ENCODE results near the gene OLFML2A. TPM values are rescaled to one million over a fixed set of nuclear protein-coding genes. Genes with fewer than 3 reads are reported as not detected.

The OLFML2A gene
- total and polyA plus RNA-seq, 3 experiments from 2014 or later = not detected

DNA sequence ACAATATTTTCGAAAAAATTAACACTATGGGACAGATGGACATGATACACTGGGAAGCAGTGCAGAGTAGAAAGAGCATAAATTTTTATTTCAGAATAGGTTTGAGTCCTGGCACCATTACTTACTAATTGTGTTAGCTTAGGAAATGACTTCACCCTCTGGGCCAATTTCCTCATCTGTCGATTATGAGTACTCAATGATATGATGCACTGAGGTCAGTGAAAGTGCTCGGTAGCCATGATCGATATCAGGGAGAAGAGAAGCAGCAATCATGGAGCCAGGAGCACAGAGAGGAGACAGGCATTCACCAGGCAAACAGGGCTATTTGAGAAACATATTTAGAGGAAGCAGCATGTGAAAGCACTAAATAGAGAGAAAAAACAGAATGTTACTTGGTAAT lies 35.3 kb upstream of the OLFML2A start:
- Mint-ChIP-seq H3K36me3 (no peaks in the 10 kb centered on the region), H3K4me3 (no peak overlapping the region), H3K4me1 (no peaks in the 10 kb centered on the region), H3K9me3 (no peaks in the 10 kb centered on the region), H3K27ac (no peak overlapping the region), H3K27me3 (peaks cover 2 to 24% of the 10 kb centered on the region in 2 donors)
- H3K36me3 ChIP-seq (ENCODE audit: insufficient read depth, low read length) = no peaks in the 10 kb centered on the region
- no peak overlapping the region for H3K4me3 ChIP-seq (ENCODE audit: low read length)
- H3K27me3 ChIP-seq (ENCODE audit: insufficient read depth, low read length, poor library complexity, severe bottlenecking) = no peaks in the 10 kb centered on the region
- CTCF ChIA-PET = no interaction called here
- no peaks in the 10 kb centered on the region for H3K9me3 ChIP-seq (ENCODE audit: low read length)
- DNase-seq = no peak
- H3K27ac ChIP-seq (ENCODE audit: low read depth, low read length) = peak overlapping the region; percentile 25
- POLR2A ChIA-PET = no interaction called here
- H3K4me1 ChIP-seq (ENCODE audit: insufficient read depth, low read length) = no peaks in the 10 kb centered on the region

DNA sequence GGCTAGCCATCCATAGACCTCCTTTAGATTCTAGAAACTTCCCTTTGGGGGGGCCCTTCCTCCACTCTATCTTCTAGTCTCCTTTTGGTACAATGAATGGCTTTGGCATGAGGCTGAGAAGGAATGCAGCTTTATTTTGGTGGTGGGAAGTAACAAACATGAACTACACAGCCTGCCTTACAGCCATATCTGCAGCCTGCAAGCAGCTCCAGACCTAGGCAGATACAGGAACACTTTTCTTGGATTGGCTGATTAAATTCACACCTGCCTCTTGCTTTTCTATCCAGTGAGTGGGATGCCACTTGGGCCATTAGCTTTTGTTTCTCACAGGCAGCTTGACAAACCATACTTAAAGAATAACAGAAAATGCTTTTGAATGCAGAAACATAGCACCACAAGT lies 34.0 kb upstream of the OLFML2A start:
- H3K4me1 Mint-ChIP-seq = no peaks in the 10 kb centered on the region

DNA sequence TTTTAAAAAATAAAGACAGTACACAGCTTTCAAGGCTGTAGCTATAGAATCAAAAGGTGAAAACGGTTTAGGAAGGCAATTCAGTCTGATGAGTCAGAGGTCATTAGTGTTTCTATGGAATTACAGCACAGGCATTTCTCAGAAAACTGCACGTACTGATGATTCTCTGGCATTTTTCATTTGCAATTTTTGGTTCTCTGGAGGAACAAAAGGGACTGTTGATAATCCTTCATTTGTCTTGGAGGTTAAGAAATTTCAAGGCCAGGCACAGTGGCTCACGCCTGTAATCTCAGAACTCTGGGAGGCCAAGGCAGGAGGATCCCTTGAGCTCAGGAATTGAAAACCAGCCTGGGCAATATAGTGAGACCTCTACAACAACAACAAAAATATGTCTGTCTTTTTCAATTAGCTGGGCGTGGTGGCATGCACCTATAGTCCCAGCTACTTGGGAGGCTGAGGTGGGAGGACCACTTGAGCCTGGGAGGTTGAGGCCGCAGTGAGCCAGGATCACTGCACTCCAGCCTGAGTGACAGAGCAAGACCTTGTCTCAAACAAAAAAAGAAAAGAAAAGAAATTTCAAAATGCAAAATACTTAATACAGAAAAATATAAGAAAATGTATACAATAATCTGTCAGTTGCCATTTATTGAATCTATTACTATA lies 33.1 kb upstream of the OLFML2A start:
- H3K4me1 Mint-ChIP-seq = no peaks in the 10 kb centered on the region
- no peak overlapping the region for H3K4me3 Mint-ChIP-seq
- peaks cover 0 to 29% of the 10 kb centered on the region in 2 donors for H3K27me3 Mint-ChIP-seq
- no peak overlapping the region for H3K4me3 ChIP-seq (ENCODE audit: low read length)
- POLR2A ChIA-PET = no interaction called here
- H3K36me3 ChIP-seq (ENCODE audit: insufficient read depth, low read length) = no peaks in the 10 kb centered on the region
- H3K27ac Mint-ChIP-seq = no peak overlapping the region
- no peaks in the 10 kb centered on the region for H3K9me3 Mint-ChIP-seq
- peak overlapping the region; percentile 58 for H3K27ac ChIP-seq (ENCODE audit: low read depth, low read length)
- no peak for DNase-seq
- H3K9me3 ChIP-seq (ENCODE audit: low read length) = no peaks in the 10 kb centered on the region
- H3K36me3 Mint-ChIP-seq = no peaks in the 10 kb centered on the region
- no peaks in the 10 kb centered on the region for H3K4me1 ChIP-seq (ENCODE audit: insufficient read depth, low read length)
- H3K27me3 ChIP-seq (ENCODE audit: insufficient read depth, low read length, poor library complexity, severe bottlenecking) = no peaks in the 10 kb centered on the region
- CTCF ChIA-PET = interaction anchor here (1.2 kb wide), 1 partner anchor 110 kb away, joined by 4 read pairs; the partner anchor contains the start of gene WDR38

More for the DNA sequence above, 34.0 kb upstream of the OLFML2A start:
- no peak overlapping the region for H3K27ac Mint-ChIP-seq
- no peaks in the 10 kb centered on the region for H3K9me3 Mint-ChIP-seq
- Histone ChIP-seq H3K4me1 (ENCODE audit: insufficient read depth, low read length) (no peaks in the 10 kb centered on the region), H3K9me3 (ENCODE audit: low read length) (no peaks in the 10 kb centered on the region), H3K36me3 (ENCODE audit: insufficient read depth, low read length) (no peaks in the 10 kb centered on the region), H3K27me3 (ENCODE audit: insufficient read depth, low read length, poor library complexity, severe bottlenecking) (no peaks in the 10 kb centered on the region), H3K4me3 (ENCODE audit: low read length) (no peak overlapping the region), H3K27ac (ENCODE audit: low read depth, low read length) (peak overlapping the region; percentile 58)
- no peaks in the 10 kb centered on the region for H3K36me3 Mint-ChIP-seq
- ChIA-PET POLR2A (no interaction called here), CTCF (interaction anchor here (1.2 kb wide), 1 partner anchor 110 kb away, joined by 4 read pairs; the partner anchor contains the start of gene WDR38)
- no peak overlapping the region for H3K4me3 Mint-ChIP-seq
- peaks cover 2 to 26% of the 10 kb centered on the region in 2 donors for H3K27me3 Mint-ChIP-seq
- no peak for DNase-seq

DNA sequence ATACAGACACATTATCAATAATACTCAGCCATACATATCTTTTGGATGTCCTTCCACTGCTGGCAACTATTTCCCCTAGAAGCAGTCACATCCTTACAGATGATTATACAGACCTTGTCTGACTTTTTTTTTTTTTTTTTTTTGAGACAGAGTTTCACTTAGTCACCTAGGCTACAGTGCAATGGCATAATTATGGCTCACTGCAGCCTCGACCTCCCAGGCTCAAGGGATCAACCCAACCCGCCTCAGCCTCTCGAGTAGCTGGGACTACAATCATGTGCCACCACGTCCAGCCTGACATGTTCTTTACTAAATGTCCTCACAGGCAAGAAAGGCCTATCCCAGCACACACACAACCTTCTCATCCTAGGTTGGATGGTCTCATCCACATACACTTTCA lies 29.9 kb upstream of the OLFML2A start:
- ChIA-PET CTCF (no interaction called here), POLR2A (no interaction called here)
- no peak overlapping the region for H3K27ac ChIP-seq (ENCODE audit: low read depth, low read length)
- no peak overlapping the region for H3K4me3 Mint-ChIP-seq
- no peak overlapping the region for H3K27ac Mint-ChIP-seq
- no peak for DNase-seq
- H3K9me3 ChIP-seq (ENCODE audit: low read length) = no peaks in the 10 kb centered on the region
- H3K27me3 ChIP-seq (ENCODE audit: insufficient read depth, low read length, poor library complexity, severe bottlenecking) = no peaks in the 10 kb centered on the region
- no peak overlapping the region for H3K4me3 ChIP-seq (ENCODE audit: low read length)
- no peaks in the 10 kb centered on the region for H3K36me3 Mint-ChIP-seq
- H3K27me3 Mint-ChIP-seq = peaks cover 1 to 41% of the 10 kb centered on the region in 2 donors
- H3K36me3 ChIP-seq (ENCODE audit: insufficient read depth, low read length) = no peaks in the 10 kb centered on the region
- H3K9me3 Mint-ChIP-seq = no peaks in the 10 kb centered on the region
- no peaks in the 10 kb centered on the region for H3K4me1 Mint-ChIP-seq
- H3K4me1 ChIP-seq (ENCODE audit: insufficient read depth, low read length) = no peaks in the 10 kb centered on the region

DNA sequence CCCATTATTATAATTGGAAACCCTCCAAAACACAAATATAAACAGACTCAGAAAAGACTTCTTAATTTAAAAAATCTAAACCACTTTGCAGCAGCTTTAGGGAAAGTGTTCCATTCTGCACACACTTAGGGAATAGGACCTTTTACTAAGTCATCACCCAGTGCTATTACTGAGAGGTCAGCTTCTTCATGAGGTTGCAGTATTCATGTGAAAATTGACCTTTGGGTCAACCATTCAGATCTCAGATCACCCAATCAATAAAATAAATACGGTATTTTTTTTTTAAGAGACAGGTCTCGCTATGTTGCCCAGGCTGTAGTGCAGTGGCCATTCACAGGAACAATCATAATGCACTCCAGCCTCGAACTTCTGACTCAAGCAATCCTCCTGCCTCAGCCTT lies 27.6 kb upstream of the OLFML2A start:
- Histone ChIP-seq H3K4me3 (ENCODE audit: low read length) (no peak overlapping the region), H3K9me3 (ENCODE audit: low read length) (no peaks in the 10 kb centered on the region), H3K27me3 (ENCODE audit: insufficient read depth, low read length, poor library complexity, severe bottlenecking) (no peaks in the 10 kb centered on the region), H3K36me3 (ENCODE audit: insufficient read depth, low read length) (no peaks in the 10 kb centered on the region), H3K4me1 (ENCODE audit: insufficient read depth, low read length) (no peaks in the 10 kb centered on the region), H3K27ac (ENCODE audit: low read depth, low read length) (no peak overlapping the region)
- H3K4me1 Mint-ChIP-seq = no peaks in the 10 kb centered on the region
- POLR2A ChIA-PET = no interaction called here
- no peak overlapping the region for H3K27ac Mint-ChIP-seq
- no peak for DNase-seq
- H3K36me3 Mint-ChIP-seq = no peaks in the 10 kb centered on the region
- CTCF ChIA-PET = interaction anchor here (1.0 kb wide), 1 partner anchor 23 kb away, joined by 3 read pairs; no protein-coding TSS in a partner anchor
- H3K4me3 Mint-ChIP-seq = no peak overlapping the region
- H3K9me3 Mint-ChIP-seq = no peaks in the 10 kb centered on the region
- peaks cover 3 to 41% of the 10 kb centered on the region in 2 donors for H3K27me3 Mint-ChIP-seq

DNA sequence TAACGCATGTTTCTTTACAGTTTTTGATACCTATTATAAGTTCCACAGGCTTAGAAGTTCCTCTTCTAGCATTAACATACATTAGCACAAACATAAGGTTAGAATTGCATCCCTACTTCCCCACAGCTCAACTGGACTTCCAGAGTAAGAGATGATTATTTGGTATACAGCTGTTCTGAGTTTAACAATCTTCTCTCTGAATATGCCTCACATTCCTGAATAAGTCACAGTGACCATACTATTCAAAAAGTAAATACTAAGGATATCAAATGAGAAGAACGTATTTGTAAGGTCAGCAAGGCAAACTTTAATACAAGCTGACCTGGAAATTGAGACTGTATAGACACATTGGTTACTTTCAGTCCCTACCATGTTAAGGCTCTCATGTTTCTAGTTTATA lies 27.2 kb upstream of the OLFML2A start:
- no peak overlapping the region for H3K27ac ChIP-seq (ENCODE audit: low read depth, low read length)
- CTCF ChIA-PET = interaction anchor here (1.0 kb wide), 1 partner anchor 22 kb away, joined by 3 read pairs; no protein-coding TSS in a partner anchor

DNA sequence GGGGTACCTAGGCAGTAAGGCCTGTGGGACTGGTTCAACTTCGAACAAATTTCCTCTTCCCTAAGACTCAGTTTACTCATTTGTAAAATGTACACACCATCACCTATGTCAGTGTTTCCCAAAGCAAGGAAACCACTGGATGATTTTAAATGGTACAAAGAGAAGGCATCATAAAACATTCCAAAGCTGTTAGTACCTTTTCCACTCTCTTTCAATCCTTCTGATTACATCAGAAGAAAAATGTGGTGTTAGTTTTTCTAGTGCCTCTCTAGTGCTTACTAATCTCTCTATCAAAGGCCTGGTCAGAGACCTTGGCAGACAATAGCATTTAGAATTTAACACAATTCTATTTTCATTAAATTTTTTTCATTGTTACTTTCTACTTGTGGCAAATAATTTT lies 24.0 kb upstream of the OLFML2A start:
- POLR2A ChIA-PET = no interaction called here
- no peak overlapping the region for H3K4me3 ChIP-seq (ENCODE audit: low read length)
- H3K9me3 ChIP-seq (ENCODE audit: low read length) = no peaks in the 10 kb centered on the region
- no peaks in the 10 kb centered on the region for H3K4me1 ChIP-seq (ENCODE audit: insufficient read depth, low read length)
- H3K27ac Mint-ChIP-seq = peak overlapping the region in 1 of 8 donors; percentile 1
- no peaks in the 10 kb centered on the region for H3K9me3 Mint-ChIP-seq
- no peaks in the 10 kb centered on the region for H3K4me1 Mint-ChIP-seq
- DNase-seq = no peak
- H3K4me3 Mint-ChIP-seq = no peak overlapping the region
- CTCF ChIA-PET = no interaction called here
- H3K27me3 Mint-ChIP-seq = peaks cover 27 to 59% of the 10 kb centered on the region in 2 donors
- H3K36me3 ChIP-seq (ENCODE audit: insufficient read depth, low read length) = no peaks in the 10 kb centered on the region
- H3K36me3 Mint-ChIP-seq = no peaks in the 10 kb centered on the region
- H3K27ac ChIP-seq (ENCODE audit: low read depth, low read length) = no peak overlapping the region
- H3K27me3 ChIP-seq (ENCODE audit: insufficient read depth, low read length, poor library complexity, severe bottlenecking) = peaks cover 8% of the 10 kb centered on the region

More for the DNA sequence above, 27.2 kb upstream of the OLFML2A start:
- DNase-seq = no peak
- Histone ChIP-seq H3K9me3 (ENCODE audit: low read length) (no peaks in the 10 kb centered on the region), H3K27me3 (ENCODE audit: insufficient read depth, low read length, poor library complexity, severe bottlenecking) (no peaks in the 10 kb centered on the region), H3K4me1 (ENCODE audit: insufficient read depth, low read length) (no peaks in the 10 kb centered on the region), H3K36me3 (ENCODE audit: insufficient read depth, low read length) (no peaks in the 10 kb centered on the region), H3K4me3 (ENCODE audit: low read length) (no peak overlapping the region)
- H3K27me3 Mint-ChIP-seq = peaks cover 6 to 41% of the 10 kb centered on the region in 2 donors
- H3K4me1 Mint-ChIP-seq = no peaks in the 10 kb centered on the region
- H3K4me3 Mint-ChIP-seq = no peak overlapping the region
- no peaks in the 10 kb centered on the region for H3K36me3 Mint-ChIP-seq
- POLR2A ChIA-PET = no interaction called here
- no peaks in the 10 kb centered on the region for H3K9me3 Mint-ChIP-seq
- H3K27ac Mint-ChIP-seq = no peak overlapping the region

DNA sequence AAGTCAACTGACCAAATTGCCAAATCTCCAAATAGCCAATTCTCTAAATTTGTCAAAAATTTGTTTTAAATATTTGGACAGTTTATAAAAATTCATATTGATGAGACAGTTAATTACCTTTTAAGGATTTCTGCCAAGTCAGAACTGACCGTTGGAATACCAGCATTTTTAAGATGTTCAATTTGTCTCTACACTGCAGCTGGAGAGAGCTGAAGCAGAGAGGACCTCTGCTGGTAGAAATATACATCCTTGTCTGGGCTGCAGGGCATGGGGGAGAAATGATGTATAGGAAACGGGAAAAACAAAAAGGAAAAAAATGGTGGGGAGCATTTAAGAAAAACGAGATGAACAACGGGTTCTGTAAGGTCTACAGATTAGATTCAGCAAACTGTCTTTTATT lies 22.6 kb upstream of the OLFML2A start:
- Mint-ChIP-seq H3K9me3 (no peaks in the 10 kb centered on the region), H3K4me1 (no peaks in the 10 kb centered on the region), H3K27me3 (peaks cover 32 to 67% of the 10 kb centered on the region in 2 donors), H3K27ac (no peak overlapping the region), H3K36me3 (no peaks in the 10 kb centered on the region), H3K4me3 (no peak overlapping the region)
- Histone ChIP-seq H3K9me3 (ENCODE audit: low read length) (no peaks in the 10 kb centered on the region), H3K27me3 (ENCODE audit: insufficient read depth, low read length, poor library complexity, severe bottlenecking) (peaks cover 8% of the 10 kb centered on the region), H3K4me1 (ENCODE audit: insufficient read depth, low read length) (no peaks in the 10 kb centered on the region), H3K4me3 (ENCODE audit: low read length) (no peak overlapping the region), H3K27ac (ENCODE audit: low read depth, low read length) (no peak overlapping the region), H3K36me3 (ENCODE audit: insufficient read depth, low read length) (no peaks in the 10 kb centered on the region)
- POLR2A ChIA-PET = no interaction called here
- CTCF ChIA-PET = no interaction called here
- no peak for DNase-seq

Measured in CD8-positive, alpha-beta memory T cell (primary cell).